HL-60 (cell line): Measurements from ENCODE around the gene SUFU.

Experiments
- CTCF ChIP-seq: IDR thresholded peaks from one replicate; pipeline ENCODE4 v1.5.1; 2011; ENCODE audit warnings: low read length, control low read depth, inconsistent platforms; ENCODE audit not compliant: insufficient read depth
- REST ChIP-seq: IDR thresholded peaks from 2 replicates; pipeline ENCODE4 v1.6.1; 2012; ENCODE audit warnings: low read depth; ENCODE audit not compliant: insufficient replicate concordance

GRCh38 chr10:102581401-102581800 is 77.6 kb downstream of the SUFU start:
- no peak for TF ChIP-seq CTCF
- TF ChIP-seq REST: no peak
